DND-41 (cell line): ENCODE measurements around the gene MACROD1.

Experiments used
- CTCF ChIP-seq: IDR thresholded peaks from 2 replicates; pipeline ENCODE4 v1.5.1; 2012; ENCODE audit warnings: borderline replicate concordance, low read length, moderate library complexity, mild to moderate bottlenecking; ENCODE audit not compliant: poor library complexity, severe bottlenecking; ENCODE audit errors: extremely low read depth
- EZH2 ChIP-seq: IDR thresholded peaks from 3 replicates; pipeline ENCODE4 v1.6.1; 2012; ENCODE audit warnings: borderline replicate concordance, low read depth, mild to moderate bottlenecking, moderate library complexity, low read length, inconsistent platforms; ENCODE audit not compliant: severe bottlenecking

DNA sequence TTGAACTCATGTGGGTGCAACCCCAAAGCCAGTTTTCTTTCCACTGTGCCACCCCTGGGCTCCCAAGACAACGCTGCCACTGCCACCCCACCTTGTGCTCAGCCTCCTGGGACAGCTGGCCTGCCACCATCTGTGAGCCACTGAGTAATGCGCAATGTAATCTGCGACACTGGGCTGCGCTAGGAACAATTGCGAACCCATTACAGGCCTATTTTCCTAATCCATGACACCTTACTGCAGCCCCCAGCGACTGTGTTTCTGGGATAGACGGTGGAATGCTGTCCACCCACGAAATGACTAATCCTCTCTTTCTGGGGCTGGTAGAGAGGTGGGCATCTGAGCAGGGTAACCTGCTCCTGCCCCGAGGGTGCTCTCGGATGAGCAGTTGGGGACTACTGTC is 108.0 kb downstream of the MACROD1 start:
- TF ChIP-seq CTCF (no peak), EZH2 (no peak)
